ENCODE data around the gene UNC5C. TPM values are rescaled to one million over a fixed set of nuclear protein-coding genes. Genes with fewer than 3 reads are reported as not detected.

The UNC5C gene
- total RNA-seq, 1 experiment from 2014 or later = 1.0 TPM

GRCh38 chr4:95560774-95561173 is 12.0 kb upstream of the UNC5C start:
- Mint-ChIP-seq H3K27me3 (ENCODE audit: low read depth) (no peaks in the 10 kb centered on the region), H3K4me1 (peaks cover 4% of the 10 kb centered on the region; the same call in 1 of the 2 replicates), H3K9me3 (peaks cover 5% of the 10 kb centered on the region), H3K27ac (no peak overlapping the region), H3K36me3 (no peaks in the 10 kb centered on the region), H3K4me3 (no peak overlapping the region)
- DNase-seq (ENCODE audit: low spot score) (no peak), ATAC-seq (no peak)
- ChIA-PET CTCF (no interaction called here), POLR2A (no interaction called here)
- TF ChIP-seq NFYB (CRISPR knock-in tag; conservative IDR thresholded peaks at IDR 0.05; ENCODE audit: low read depth) = no peak
- TF ChIP-seq TP53 (CRISPR knock-in tag; IDR thresholded peaks at IDR 0.05) = no peak
- TF ChIP-seq AFF4 (CRISPR knock-in tag; IDR thresholded peaks at IDR 0.05; ENCODE audit: borderline replicate concordance) = no peak
- TF ChIP-seq ZNF423 (CRISPR knock-in tag; IDR thresholded peaks at IDR 0.05) = no peak
- TF ChIP-seq IRF1 (CRISPR knock-in tag; IDR thresholded peaks at IDR 0.05) = no peak
- TF ChIP-seq NR1H2 (CRISPR knock-in tag; IDR thresholded peaks at IDR 0.05) = no peak
- no peak for TF ChIP-seq GABPB1 (CRISPR knock-in tag; IDR thresholded peaks at IDR 0.05)
- TF ChIP-seq ZNF121 (CRISPR knock-in tag; IDR thresholded peaks at IDR 0.05) = no peak
- no peak for TF ChIP-seq ATF2 (CRISPR knock-in tag; IDR thresholded peaks at IDR 0.05; ENCODE audit: borderline replicate concordance, low read depth)
- TF ChIP-seq, protein P1, sequence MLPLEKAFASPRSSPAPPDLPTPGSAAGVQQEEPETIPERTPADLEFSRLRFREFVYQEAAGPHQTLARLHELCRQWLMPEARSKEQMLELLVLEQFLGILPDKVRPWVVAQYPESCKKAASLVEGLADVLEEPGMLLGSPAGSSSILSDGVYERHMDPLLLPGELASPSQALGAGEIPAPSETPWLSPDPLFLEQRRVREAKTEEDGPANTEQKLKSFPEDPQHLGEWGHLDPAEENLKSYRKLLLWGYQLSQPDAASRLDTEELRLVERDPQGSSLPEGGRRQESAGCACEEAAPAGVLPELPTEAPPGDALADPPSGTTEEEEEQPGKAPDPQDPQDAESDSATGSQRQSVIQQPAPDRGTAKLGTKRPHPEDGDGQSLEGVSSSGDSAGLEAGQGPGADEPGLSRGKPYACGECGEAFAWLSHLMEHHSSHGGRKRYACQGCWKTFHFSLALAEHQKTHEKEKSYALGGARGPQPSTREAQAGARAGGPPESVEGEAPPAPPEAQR (CRISPR knock-in tag; IDR thresholded peaks at IDR 0.05) = no peak
- TF ChIP-seq ZBTB43 (CRISPR knock-in tag; IDR thresholded peaks at IDR 0.05) = no peak

DNA sequence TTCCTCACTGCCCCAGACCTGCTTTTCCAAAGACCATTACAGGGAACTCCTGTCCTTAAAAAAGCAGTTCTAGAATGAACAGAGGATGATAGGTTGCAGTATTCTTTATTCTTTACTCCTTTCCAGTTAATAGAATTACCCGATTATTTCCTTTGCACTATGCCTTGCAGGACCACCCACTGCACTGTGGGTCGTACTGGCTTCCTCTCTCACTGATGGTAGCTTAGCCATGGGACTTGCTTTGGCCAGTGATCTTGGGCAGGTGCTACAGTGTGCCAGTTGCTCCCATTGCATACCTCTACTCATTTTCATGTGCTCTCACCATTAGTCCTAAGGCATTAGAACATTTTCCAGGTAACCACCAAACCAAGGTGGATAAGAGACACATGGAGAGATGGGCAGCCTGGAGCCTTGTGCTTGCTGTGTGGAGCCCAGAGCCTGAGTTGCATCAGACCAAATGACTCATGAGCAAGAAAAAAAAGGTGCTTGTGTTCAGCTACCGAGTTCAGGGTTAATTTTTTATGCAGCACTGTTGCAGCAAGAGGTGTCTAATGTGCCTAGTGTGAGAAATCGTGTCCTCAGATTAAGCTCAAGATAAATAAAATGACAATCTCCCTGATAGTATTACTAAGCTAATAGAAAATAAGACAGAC is 7.6 kb upstream of the UNC5C start:
- H3K27ac Mint-ChIP-seq = no peak overlapping the region
- DNase-seq (ENCODE audit: low spot score) (no peak), ATAC-seq (no peak)
- peaks cover 20% of the 10 kb centered on the region for H3K4me1 Mint-ChIP-seq
- TF ChIP-seq, protein P2, sequence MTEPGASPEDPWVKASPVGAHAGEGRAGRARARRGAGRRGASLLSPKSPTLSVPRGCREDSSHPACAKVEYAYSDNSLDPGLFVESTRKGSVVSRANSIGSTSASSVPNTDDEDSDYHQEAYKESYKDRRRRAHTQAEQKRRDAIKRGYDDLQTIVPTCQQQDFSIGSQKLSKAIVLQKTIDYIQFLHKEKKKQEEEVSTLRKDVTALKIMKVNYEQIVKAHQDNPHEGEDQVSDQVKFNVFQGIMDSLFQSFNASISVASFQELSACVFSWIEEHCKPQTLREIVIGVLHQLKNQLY (CRISPR knock-in tag; IDR thresholded peaks at IDR 0.05) = no peak
- 0 out of 2 replicates have a peak, but pooled peaks have one; percentile 47 for TF ChIP-seq GABPB1 (CRISPR knock-in tag; IDR thresholded peaks at IDR 0.05)
- H3K4me3 Mint-ChIP-seq = no peak overlapping the region
- peaks cover 3% of the 10 kb centered on the region for H3K27me3 Mint-ChIP-seq (ENCODE audit: low read depth)
- no peaks in the 10 kb centered on the region for H3K9me3 Mint-ChIP-seq
- ChIA-PET POLR2A (no interaction called here), CTCF (no interaction called here)
- H3K36me3 Mint-ChIP-seq = no peaks in the 10 kb centered on the region
